Keratinocyte (primary cell): ENCODE measurements around the gene KRTAP10-7. TPM values are rescaled to one million over a fixed set of nuclear protein-coding genes. Genes with fewer than 3 reads are reported as not detected.

Source experiments
- DNase-seq: peaks from one replicate; pipeline ENCODE4 v3.0.0-alpha.2; 2011; ENCODE audit warnings: low read depth, missing footprints, low spot score
- FAIRE-seq: peaks from 2 replicates; lab custom pipeline; 2011; peaks lifted over from hg19 to GRCh38; lab: Jason Lieb, UNC
- H2AFZ ChIP-seq: 2 replicates; pipeline ENCODE4 v1.6.0; 2012; ENCODE audit warnings: low read length, control low read depth, inconsistent platforms; ENCODE audit not compliant: control insufficient read depth
- H3K27ac ChIP-seq: 2 replicates; pipeline ENCODE4 v1.5.1; 2011; ENCODE audit warnings: low read length; ENCODE audit not compliant: control insufficient read depth, insufficient read depth
- H3K27me3 ChIP-seq: 3 replicates; pipeline ENCODE4 v1.6.0; 2011; ENCODE audit warnings: low read length; ENCODE audit not compliant: control insufficient read depth, insufficient read depth; ENCODE audit errors: extremely low read depth
- H3K36me3 ChIP-seq, 2 experiments: 2 replicates in 1 of 2; 3 replicates in 1 of 2; pipeline ENCODE4 v1.5.1; 2011; ENCODE audit warnings: low read length in 2 of 2, mild to moderate bottlenecking in 1 of 2; ENCODE audit not compliant: control insufficient read depth in 2 of 2, insufficient read depth in 2 of 2; ENCODE audit errors: extremely low read depth in 1 of 2
- H3K4me1 ChIP-seq: 3 replicates; pipeline ENCODE4 v1.5.1; 2011; ENCODE audit warnings: low read length; ENCODE audit not compliant: control insufficient read depth, insufficient read depth; ENCODE audit errors: extremely low read depth
- H3K4me2 ChIP-seq: 3 replicates; pipeline ENCODE4 v1.6.0; 2011; ENCODE audit warnings: low read depth, low read length; ENCODE audit not compliant: control insufficient read depth, insufficient read depth; ENCODE audit errors: extremely low read depth
- H3K4me3 ChIP-seq, 3 experiments: fragments of 200-600 bp in 1 of 3; sonication (generic) in 1 of 3; 2 replicates in 2 of 3; 3 replicates in 1 of 3; pipeline ENCODE4 v1.5.1; 2011 to 2016; ENCODE audit warnings: low read length in 3 of 3, mild to moderate bottlenecking in 3 of 3, control low read depth in 2 of 3, inconsistent platforms in 1 of 3, low read depth in 1 of 3, mixed read lengths in 1 of 3, mixed run types in 1 of 3, moderate library complexity in 1 of 3; ENCODE audit not compliant: control insufficient read depth in 2 of 3, insufficient read depth in 2 of 3; ENCODE audit errors: extremely low read depth in 1 of 3
- H3K79me2 ChIP-seq: 2 replicates; pipeline ENCODE4 v1.6.0; 2012; ENCODE audit warnings: low read length; ENCODE audit not compliant: control insufficient read depth, insufficient read depth
- H3K9ac ChIP-seq: 3 replicates; pipeline ENCODE4 v1.6.0; 2011; ENCODE audit warnings: low read length; ENCODE audit not compliant: control insufficient read depth, insufficient read depth; ENCODE audit errors: extremely low read depth
- H3K9me1 ChIP-seq: 3 replicates; pipeline ENCODE4 v1.6.0; 2011; ENCODE audit warnings: low read length; ENCODE audit not compliant: control insufficient read depth, insufficient read depth; ENCODE audit errors: extremely low read depth
- H3K9me3 ChIP-seq: 2 replicates; pipeline ENCODE4 v1.5.1; 2012; ENCODE audit warnings: low read depth, low read length; ENCODE audit not compliant: control insufficient read depth
- H4K20me1 ChIP-seq: 3 replicates; pipeline ENCODE4 v1.6.0; 2011; ENCODE audit warnings: low read length; ENCODE audit not compliant: control insufficient read depth, insufficient read depth; ENCODE audit errors: extremely low read depth
- CTCF ChIP-seq, 3 experiments: IDR thresholded peaks in 1 of 3; conservative IDR thresholded peaks in 1 of 3; optimal IDR thresholded peaks in 1 of 3; 2 replicates in 2 of 3; 3 replicates in 1 of 3; pipeline versions ENCODE3 to v1.5.1; 2011; ENCODE audit warnings: low read length in 3 of 3, mild to moderate bottlenecking in 3 of 3, moderate library complexity in 2 of 3, control low read depth in 1 of 3, inconsistent platforms in 1 of 3; ENCODE audit not compliant: insufficient read depth in 2 of 3; ENCODE audit errors: extremely low read depth in 1 of 3
- EZH2 ChIP-seq: IDR thresholded peaks from one replicate; pipeline ENCODE4 v1.6.1; 2012; ENCODE audit warnings: inconsistent platforms, mild to moderate bottlenecking, low read length, moderate library complexity
- dilution Hi-C: fragments of 300-500 bp; cut with MboI; formaldehyde crosslinking; loops from one replicate; pipeline ENCODE4 v1.7.0; 2020; ENCODE audit warnings: low sequenced_read_pairs; ENCODE audit not compliant: extremely low pct_ligation_motif_present
- polyA plus RNA-seq, 5 experiments: library from polyadenylated mRNA; depleted of rRNA in 3 of 5; stranded (reverse) in 3 of 5; stranded (forward) in 1 of 5; unstranded in 1 of 5; fragments of >200 nt; gene quantifications; 1 replicate in 1 of 5; 2 replicates in 3 of 5; 3 replicates in 1 of 5; pipeline versions ENCODE4 v1.2.1 to v1.2.3, GENCODE V29; 2011 to 2012; ENCODE audit warnings: missing spikeins in 2 of 5, low read depth in 1 of 5, low replicate concordance in 1 of 5

Gene KRTAP10-7
- polyA plus RNA-seq, 1 donor (not counting 4 experiments of a cell fraction or from before 2014, with no cell fraction given): not detected

- dilution Hi-C loops: no loop called here
- no peak for FAIRE-seq
- Histone ChIP-seq H3K9me3 (no peaks in the 10 kb centered on the region), H3K4me1 (no peaks in the 10 kb centered on the region), H3K9ac (no peak overlapping the region), H4K20me1 (no peaks in the 10 kb centered on the region), H3K9me1 (no peaks in the 10 kb centered on the region), H3K4me2 (no peak overlapping the region), H3K36me3 (no peaks in the 10 kb centered on the region), H3K27me3 (peaks cover 2% of the 10 kb centered on the region), H3K4me3 (no peak overlapping the region), H3K79me2 (no peaks in the 10 kb centered on the region), H2AFZ (no peak overlapping the region), H3K27ac (no peak overlapping the region)
- TF ChIP-seq EZH2 (no peak), CTCF (optimal IDR thresholded peaks at IDR 0.05 in 1 of 3, IDR thresholded peaks at IDR 0.05 in 1 of 3, conservative IDR thresholded peaks at IDR 0.05 in 1 of 3; ENCODE audit: extremely low read depth in 1 of 3, insufficient read depth in 2 of 3, low read length in 3 of 3) (no peak)
- no peak for DNase-seq
Measured at GRCh38 chr21:44603109-44603875, 2.9 kb downstream of the KRTAP10-7 start.

- no peak overlapping the region for H3K4me3 ChIP-seq
- H3K4me2 ChIP-seq: no peak overlapping the region
- H3K79me2 ChIP-seq: no peaks in the 10 kb centered on the region
- TF ChIP-seq EZH2 (no peak), CTCF (optimal IDR thresholded peaks at IDR 0.05 in 1 of 3, IDR thresholded peaks at IDR 0.05 in 1 of 3, conservative IDR thresholded peaks at IDR 0.05 in 1 of 3; ENCODE audit: extremely low read depth in 1 of 3, insufficient read depth in 2 of 3, low read length in 3 of 3) (no peak)
- FAIRE-seq (no peak), DNase-seq (no peak)
- H3K36me3 ChIP-seq: no peaks in the 10 kb centered on the region
- no peak overlapping the region for H3K27ac ChIP-seq
- no peak overlapping the region for H2AFZ ChIP-seq
- H3K9me1 ChIP-seq: no peaks in the 10 kb centered on the region
- no peaks in the 10 kb centered on the region for H3K9me3 ChIP-seq
- dilution Hi-C loops: no loop called here
- no peak overlapping the region for H3K9ac ChIP-seq
- H3K27me3 ChIP-seq: peaks cover 2% of the 10 kb centered on the region
- no peaks in the 10 kb centered on the region for H4K20me1 ChIP-seq
- H3K4me1 ChIP-seq: no peaks in the 10 kb centered on the region
Measured at GRCh38 chr21:44603911-44604310, 3.5 kb downstream of the KRTAP10-7 start.
